Keratinocyte (primary cell): ENCODE measurements around the gene AUH. TPM values are rescaled to one million over a fixed set of nuclear protein-coding genes. Genes with fewer than 3 reads are reported as not detected.

Experiments used
- DNase-seq: peaks from one replicate; pipeline ENCODE4 v3.0.0-alpha.2; 2011; ENCODE audit warnings: low read depth, missing footprints, low spot score
- FAIRE-seq: peaks from 2 replicates; lab custom pipeline; 2011; peaks lifted over from hg19 to GRCh38; lab: Jason Lieb, UNC
- H2AFZ ChIP-seq: 2 replicates; pipeline ENCODE4 v1.6.0; 2012; ENCODE audit warnings: low read length, control low read depth, inconsistent platforms; ENCODE audit not compliant: control insufficient read depth
- H3K27ac ChIP-seq: 2 replicates; pipeline ENCODE4 v1.5.1; 2011; ENCODE audit warnings: low read length; ENCODE audit not compliant: control insufficient read depth, insufficient read depth
- H3K27me3 ChIP-seq: 3 replicates; pipeline ENCODE4 v1.6.0; 2011; ENCODE audit warnings: low read length; ENCODE audit not compliant: control insufficient read depth, insufficient read depth; ENCODE audit errors: extremely low read depth
- H3K36me3 ChIP-seq, 2 experiments: 2 replicates in 1 of 2; 3 replicates in 1 of 2; pipeline ENCODE4 v1.5.1; 2011; ENCODE audit warnings: low read length in 2 of 2, mild to moderate bottlenecking in 1 of 2; ENCODE audit not compliant: control insufficient read depth in 2 of 2, insufficient read depth in 2 of 2; ENCODE audit errors: extremely low read depth in 1 of 2
- H3K4me1 ChIP-seq: 3 replicates; pipeline ENCODE4 v1.5.1; 2011; ENCODE audit warnings: low read length; ENCODE audit not compliant: control insufficient read depth, insufficient read depth; ENCODE audit errors: extremely low read depth
- H3K4me2 ChIP-seq: 3 replicates; pipeline ENCODE4 v1.6.0; 2011; ENCODE audit warnings: low read depth, low read length; ENCODE audit not compliant: control insufficient read depth, insufficient read depth; ENCODE audit errors: extremely low read depth
- H3K4me3 ChIP-seq, 3 experiments: fragments of 200-600 bp in 1 of 3; sonication (generic) in 1 of 3; 2 replicates in 2 of 3; 3 replicates in 1 of 3; pipeline ENCODE4 v1.5.1; 2011 to 2016; ENCODE audit warnings: low read length in 3 of 3, mild to moderate bottlenecking in 3 of 3, control low read depth in 2 of 3, inconsistent platforms in 1 of 3, low read depth in 1 of 3, mixed read lengths in 1 of 3, mixed run types in 1 of 3, moderate library complexity in 1 of 3; ENCODE audit not compliant: control insufficient read depth in 2 of 3, insufficient read depth in 2 of 3; ENCODE audit errors: extremely low read depth in 1 of 3
- H3K79me2 ChIP-seq: 2 replicates; pipeline ENCODE4 v1.6.0; 2012; ENCODE audit warnings: low read length; ENCODE audit not compliant: control insufficient read depth, insufficient read depth
- H3K9ac ChIP-seq: 3 replicates; pipeline ENCODE4 v1.6.0; 2011; ENCODE audit warnings: low read length; ENCODE audit not compliant: control insufficient read depth, insufficient read depth; ENCODE audit errors: extremely low read depth
- H3K9me1 ChIP-seq: 3 replicates; pipeline ENCODE4 v1.6.0; 2011; ENCODE audit warnings: low read length; ENCODE audit not compliant: control insufficient read depth, insufficient read depth; ENCODE audit errors: extremely low read depth
- H3K9me3 ChIP-seq: 2 replicates; pipeline ENCODE4 v1.5.1; 2012; ENCODE audit warnings: low read depth, low read length; ENCODE audit not compliant: control insufficient read depth
- H4K20me1 ChIP-seq: 3 replicates; pipeline ENCODE4 v1.6.0; 2011; ENCODE audit warnings: low read length; ENCODE audit not compliant: control insufficient read depth, insufficient read depth; ENCODE audit errors: extremely low read depth
- CTCF ChIP-seq, 3 experiments: IDR thresholded peaks in 1 of 3; conservative IDR thresholded peaks in 1 of 3; optimal IDR thresholded peaks in 1 of 3; 2 replicates in 2 of 3; 3 replicates in 1 of 3; pipeline versions ENCODE3 to v1.5.1; 2011; ENCODE audit warnings: low read length in 3 of 3, mild to moderate bottlenecking in 3 of 3, moderate library complexity in 2 of 3, control low read depth in 1 of 3, inconsistent platforms in 1 of 3; ENCODE audit not compliant: insufficient read depth in 2 of 3; ENCODE audit errors: extremely low read depth in 1 of 3
- EZH2 ChIP-seq: IDR thresholded peaks from one replicate; pipeline ENCODE4 v1.6.1; 2012; ENCODE audit warnings: inconsistent platforms, mild to moderate bottlenecking, low read length, moderate library complexity
- dilution Hi-C: fragments of 300-500 bp; cut with MboI; formaldehyde crosslinking; loops from one replicate; pipeline ENCODE4 v1.7.0; 2020; ENCODE audit warnings: low sequenced_read_pairs; ENCODE audit not compliant: extremely low pct_ligation_motif_present
- polyA plus RNA-seq, 5 experiments: library from polyadenylated mRNA; depleted of rRNA in 3 of 5; stranded (reverse) in 3 of 5; stranded (forward) in 1 of 5; unstranded in 1 of 5; fragments of >200 nt; gene quantifications; 1 replicate in 1 of 5; 2 replicates in 3 of 5; 3 replicates in 1 of 5; pipeline versions ENCODE4 v1.2.1 to v1.2.3, GENCODE V29; 2011 to 2012; ENCODE audit warnings: missing spikeins in 2 of 5, low read depth in 1 of 5, low replicate concordance in 1 of 5

AUH gene
- polyA plus RNA-seq, 1 donor (not counting 4 experiments of a cell fraction or from before 2014, with no cell fraction given), result 5.5 TPM

GRCh38 chr9:91234523-91234922 lies 127.2 kb downstream of the AUH start:
- no peaks in the 10 kb centered on the region for H4K20me1 ChIP-seq
- no peak overlapping the region for H3K27ac ChIP-seq
- H2AFZ ChIP-seq, result no peak overlapping the region
- no peaks in the 10 kb centered on the region for H3K27me3 ChIP-seq
- dilution Hi-C loops, result no loop called here
- H3K9ac ChIP-seq, result no peak overlapping the region
- no peaks in the 10 kb centered on the region for H3K36me3 ChIP-seq
- TF ChIP-seq EZH2, result no peak
- TF ChIP-seq CTCF (optimal IDR thresholded peaks at IDR 0.05 in 1 of 3, IDR thresholded peaks at IDR 0.05 in 1 of 3, conservative IDR thresholded peaks at IDR 0.05 in 1 of 3; ENCODE audit: extremely low read depth in 1 of 3, insufficient read depth in 2 of 3, low read length in 3 of 3), result no peak
- no peaks in the 10 kb centered on the region for H3K4me1 ChIP-seq
- H3K4me2 ChIP-seq, result no peak overlapping the region
- no peak overlapping the region for H3K4me3 ChIP-seq
- H3K79me2 ChIP-seq, result no peaks in the 10 kb centered on the region
- no peak for FAIRE-seq
- H3K9me1 ChIP-seq, result no peaks in the 10 kb centered on the region
- H3K9me3 ChIP-seq, result no peaks in the 10 kb centered on the region
- no peak for DNase-seq

GRCh38 chr9:91231619-91232018 lies 130.1 kb downstream of the AUH start:
- Histone ChIP-seq H3K4me2 (no peak overlapping the region), H3K4me3 (no peak overlapping the region), H3K9me1 (no peaks in the 10 kb centered on the region), H3K4me1 (no peaks in the 10 kb centered on the region), H3K27me3 (no peaks in the 10 kb centered on the region), H3K79me2 (no peaks in the 10 kb centered on the region), H2AFZ (no peak overlapping the region), H3K9ac (no peak overlapping the region), H3K27ac (no peak overlapping the region), H3K9me3 (no peaks in the 10 kb centered on the region), H3K36me3 (no peaks in the 10 kb centered on the region), H4K20me1 (no peaks in the 10 kb centered on the region)
- DNase-seq, result no peak
- dilution Hi-C loops, result no loop called here
- no peak for TF ChIP-seq CTCF (optimal IDR thresholded peaks at IDR 0.05 in 1 of 3, IDR thresholded peaks at IDR 0.05 in 1 of 3, conservative IDR thresholded peaks at IDR 0.05 in 1 of 3; ENCODE audit: extremely low read depth in 1 of 3, insufficient read depth in 2 of 3, low read length in 3 of 3)
- no peak for TF ChIP-seq EZH2
- FAIRE-seq, result no peak
